ENCODE data around the gene RASAL1.

RASAL1 gene

DNA sequence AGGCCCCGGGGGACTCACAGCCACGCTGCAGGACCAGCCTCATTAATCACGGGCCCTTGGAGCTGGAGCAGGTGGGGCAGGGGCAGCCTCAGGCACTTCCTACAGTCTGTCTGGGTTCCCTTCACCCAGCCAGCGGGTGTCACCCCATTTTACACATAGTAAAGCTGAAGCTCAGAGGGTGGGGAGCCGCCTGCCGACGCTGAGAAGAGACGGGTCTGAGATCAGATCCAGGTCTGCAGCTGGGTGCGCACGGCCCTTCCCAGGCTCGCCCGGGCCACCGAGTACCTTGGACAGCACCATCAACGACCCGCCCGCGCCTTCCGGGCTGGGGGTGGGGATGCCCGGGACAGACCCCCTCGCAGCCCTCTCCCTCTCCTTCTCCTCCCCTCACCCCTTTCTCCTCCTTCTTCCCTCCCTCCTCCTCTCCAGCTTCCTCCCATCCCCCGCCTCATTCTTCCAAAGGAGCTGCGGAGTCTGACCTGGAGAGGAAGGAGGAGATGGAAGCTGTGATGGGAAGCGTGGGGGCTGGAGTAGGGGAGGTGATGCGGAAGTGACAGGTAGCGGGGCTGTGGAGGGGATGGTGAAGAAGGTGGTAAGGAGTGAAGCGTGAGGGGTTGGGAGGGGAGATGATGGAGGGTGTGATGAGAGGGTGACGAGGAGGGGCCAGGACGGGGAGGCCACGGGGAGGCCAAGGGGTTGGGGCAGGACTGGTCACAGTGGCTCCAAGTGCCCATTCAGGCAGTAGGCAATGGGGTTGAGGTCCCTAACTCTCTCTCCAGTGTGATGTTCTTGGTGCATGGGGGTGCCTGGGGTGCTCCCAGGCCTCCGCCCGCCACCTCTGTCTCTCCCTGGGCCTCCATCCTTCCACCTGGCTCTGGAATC lies 70.2 kb downstream of the RASAL1 start:
- H3K4me3 ChIP-seq (ENCODE audit: low read depth, low read length): no peak overlapping the region
- TF ChIP-seq, protein P1, sequence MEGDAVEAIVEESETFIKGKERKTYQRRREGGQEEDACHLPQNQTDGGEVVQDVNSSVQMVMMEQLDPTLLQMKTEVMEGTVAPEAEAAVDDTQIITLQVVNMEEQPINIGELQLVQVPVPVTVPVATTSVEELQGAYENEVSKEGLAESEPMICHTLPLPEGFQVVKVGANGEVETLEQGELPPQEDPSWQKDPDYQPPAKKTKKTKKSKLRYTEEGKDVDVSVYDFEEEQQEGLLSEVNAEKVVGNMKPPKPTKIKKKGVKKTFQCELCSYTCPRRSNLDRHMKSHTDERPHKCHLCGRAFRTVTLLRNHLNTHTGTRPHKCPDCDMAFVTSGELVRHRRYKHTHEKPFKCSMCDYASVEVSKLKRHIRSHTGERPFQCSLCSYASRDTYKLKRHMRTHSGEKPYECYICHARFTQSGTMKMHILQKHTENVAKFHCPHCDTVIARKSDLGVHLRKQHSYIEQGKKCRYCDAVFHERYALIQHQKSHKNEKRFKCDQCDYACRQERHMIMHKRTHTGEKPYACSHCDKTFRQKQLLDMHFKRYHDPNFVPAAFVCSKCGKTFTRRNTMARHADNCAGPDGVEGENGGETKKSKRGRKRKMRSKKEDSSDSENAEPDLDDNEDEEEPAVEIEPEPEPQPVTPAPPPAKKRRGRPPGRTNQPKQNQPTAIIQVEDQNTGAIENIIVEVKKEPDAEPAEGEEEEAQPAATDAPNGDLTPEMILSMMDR (IDR thresholded peaks at IDR 0.05; ENCODE audit: low read depth, low read length): no peak

DNA sequence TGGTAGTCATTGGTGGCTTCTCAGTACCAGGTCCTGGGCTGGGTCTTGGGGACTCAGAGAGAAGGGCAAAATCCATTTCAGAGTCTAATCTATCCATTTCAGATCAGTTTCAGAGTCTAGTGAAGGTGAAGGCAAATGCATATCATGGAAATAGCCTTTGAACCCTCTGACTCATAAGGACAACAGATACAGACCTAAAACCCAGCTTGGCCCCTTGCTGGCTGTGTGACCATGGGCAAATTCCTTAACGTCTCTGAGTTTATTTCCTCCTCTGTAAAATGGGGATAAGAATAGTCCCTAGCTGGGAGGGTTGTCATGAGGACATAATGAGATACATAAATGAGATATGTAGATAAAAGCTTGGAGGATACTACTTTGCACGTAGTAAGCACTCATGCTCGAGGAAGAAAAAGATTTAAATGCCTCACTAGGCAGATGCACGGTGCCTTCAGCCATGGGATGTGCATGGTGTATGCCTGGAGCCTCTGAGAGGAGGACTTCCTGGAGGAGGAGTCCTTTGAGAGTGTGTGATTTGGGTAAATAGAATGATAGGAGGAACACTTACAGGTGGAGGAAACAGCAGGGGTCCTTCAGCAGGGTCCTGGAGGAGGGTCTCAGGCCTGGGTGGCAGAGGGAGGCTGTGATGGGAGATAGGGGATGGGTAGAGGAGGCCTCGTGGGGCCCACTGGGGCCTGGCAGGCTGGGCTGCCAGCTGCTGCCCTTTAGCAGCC lies 71.0 kb downstream of the RASAL1 start:
- TF ChIP-seq, protein P1 (IDR thresholded peaks at IDR 0.05; ENCODE audit: low read depth, low read length): no peak
- H3K4me3 ChIP-seq (ENCODE audit: low read depth, low read length): no peak overlapping the region

DNA sequence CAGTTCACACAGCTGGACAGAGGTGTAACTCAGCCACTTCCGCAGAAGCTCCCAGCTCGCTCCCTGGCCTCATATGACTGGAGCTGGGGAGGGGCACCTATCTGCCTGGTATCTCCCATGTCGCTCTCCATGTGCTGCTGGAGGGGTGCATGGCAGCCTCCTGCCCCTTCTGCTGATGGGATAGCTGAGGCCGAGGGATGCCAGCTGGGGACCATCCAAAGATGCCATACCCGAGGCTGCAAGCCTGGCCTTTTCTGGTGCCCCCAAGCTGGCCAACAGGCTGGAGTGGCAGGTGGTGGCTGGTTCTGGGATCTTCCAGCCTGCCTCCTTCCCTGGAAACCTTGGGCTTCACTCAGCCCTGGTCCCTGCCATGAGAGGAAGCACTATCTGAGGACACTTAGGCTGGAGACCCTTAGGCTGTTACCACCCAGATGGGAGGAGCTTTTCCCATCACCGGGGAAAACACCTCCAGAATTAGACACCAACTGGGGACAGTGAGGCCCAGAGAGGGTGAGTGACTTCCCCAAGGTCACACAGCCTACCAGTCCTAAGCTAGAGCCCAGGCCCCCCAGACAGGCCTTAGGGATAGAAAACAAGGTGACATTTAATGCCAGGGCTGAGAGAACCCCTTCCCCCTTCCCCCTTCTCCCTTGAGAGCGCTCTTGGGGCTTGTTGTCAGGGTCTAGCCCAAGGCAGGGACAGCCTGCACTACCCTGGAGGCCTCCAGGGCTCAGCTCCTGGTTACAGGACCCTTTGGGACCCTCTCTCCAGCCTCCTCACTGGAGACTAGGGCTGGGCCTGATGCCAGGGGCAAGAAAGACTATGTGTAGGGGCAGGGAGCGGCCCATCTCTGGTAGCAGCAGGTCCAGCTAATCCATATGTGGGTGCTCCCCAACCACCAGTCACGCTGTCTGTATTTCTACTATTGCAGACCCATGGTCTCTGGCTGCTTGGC lies 71.9 kb downstream of the RASAL1 start:
- TF ChIP-seq, protein P1 (IDR thresholded peaks at IDR 0.05; ENCODE audit: low read depth, low read length): no peak
- no peak overlapping the region for H3K4me3 ChIP-seq (ENCODE audit: low read depth, low read length)

DNA sequence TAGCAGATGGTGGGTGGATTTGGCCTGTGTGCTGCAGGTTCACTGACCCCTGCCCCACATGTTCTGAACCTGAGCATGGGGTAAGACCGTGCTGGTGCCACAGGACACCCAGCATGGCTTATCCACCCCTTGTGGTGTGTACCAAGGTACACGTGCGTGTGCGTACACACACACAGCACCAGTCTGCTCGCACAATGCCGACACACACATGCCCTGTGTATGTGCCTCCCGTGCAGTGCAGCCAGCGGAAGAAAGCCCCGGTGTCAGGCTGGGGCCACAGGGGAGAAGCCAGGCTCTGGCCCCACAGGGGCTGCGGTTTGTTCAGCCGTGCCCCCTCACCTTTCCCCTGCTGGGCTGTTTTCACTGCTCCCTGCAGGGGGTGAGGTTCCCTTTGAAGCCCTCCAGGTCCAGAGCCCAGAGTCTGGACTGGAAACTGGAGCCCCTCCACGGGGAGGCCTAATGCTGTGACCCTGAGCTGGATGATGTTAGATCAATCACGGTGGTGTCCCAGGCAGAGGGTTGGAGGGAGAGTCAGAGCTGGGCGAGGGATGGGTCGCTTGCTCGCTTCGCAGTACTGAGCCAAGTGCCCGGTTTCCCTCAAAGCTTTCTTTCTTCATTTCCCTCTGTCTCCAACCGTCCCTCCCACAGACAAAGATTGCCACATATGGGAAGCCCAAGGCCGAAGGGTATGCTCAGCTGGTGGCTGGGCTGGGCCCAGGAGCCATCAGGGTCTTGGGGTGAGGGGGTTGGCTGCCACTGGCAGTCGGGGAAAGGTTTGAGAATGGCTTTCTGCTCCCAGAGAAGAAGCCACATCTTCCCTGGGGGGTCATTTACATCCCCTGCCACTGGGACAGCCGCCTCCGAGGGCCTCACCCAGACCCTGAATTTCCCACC lies 72.8 kb downstream of the RASAL1 start:
- H3K4me3 ChIP-seq (ENCODE audit: low read depth, low read length): no peak overlapping the region
- TF ChIP-seq, protein P1 (IDR thresholded peaks at IDR 0.05; ENCODE audit: low read depth, low read length): no peak

DNA sequence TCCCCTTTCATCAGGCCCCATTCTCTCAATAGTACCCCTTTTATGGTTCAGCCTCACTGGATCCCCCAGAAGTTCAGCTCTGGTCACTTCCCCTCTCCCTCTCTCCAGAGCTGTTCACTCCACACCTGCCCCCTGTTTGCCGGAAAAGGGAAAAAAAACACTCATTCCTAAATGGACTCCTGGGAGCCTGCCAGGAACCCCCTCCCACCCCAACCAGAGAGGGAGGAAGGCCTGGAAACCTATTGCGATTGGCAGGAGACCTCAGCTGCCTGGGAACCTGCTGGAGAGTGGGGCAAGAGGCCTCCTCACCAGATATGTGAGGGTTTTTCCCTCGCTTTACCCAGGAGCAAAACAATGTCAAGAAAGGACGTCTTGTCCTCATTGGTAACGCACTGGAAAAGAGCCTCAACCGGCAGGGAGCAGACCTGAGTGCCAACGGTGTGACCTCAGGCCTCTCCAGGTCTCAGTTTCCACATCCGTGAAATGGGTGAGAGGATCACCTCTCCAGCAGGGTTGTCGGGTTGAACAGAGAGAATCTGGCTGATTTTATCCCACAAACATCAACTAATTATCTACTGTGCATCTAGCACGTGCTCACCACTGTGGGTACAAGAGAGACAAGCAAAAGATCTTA lies 74.4 kb downstream of the RASAL1 start:
- TF ChIP-seq, protein P1 (IDR thresholded peaks at IDR 0.05; ENCODE audit: low read depth, low read length): no peak
- no peak overlapping the region for H3K4me3 ChIP-seq (ENCODE audit: low read depth, low read length)

Data from WI38 (cell line).